ENCODE results near the gene UBAC2. TPM values are rescaled to one million over a fixed set of nuclear protein-coding genes. Genes with fewer than 3 reads are reported as not detected.

Gene UBAC2
- total RNA-seq, 1 experiment from 2014 or later = 45.8 TPM

- Histone ChIP-seq H3K4me1 (ENCODE audit: insufficient read depth, low read length, poor library complexity, severe bottlenecking) (no peaks in the 10 kb centered on the region), H3K4me3 (ENCODE audit: low read depth, low read length, poor library complexity, severe bottlenecking) (no peak overlapping the region), H3K9me3 (ENCODE audit: low read depth, low read length, poor library complexity, severe bottlenecking) (no peaks in the 10 kb centered on the region), H3K36me3 (ENCODE audit: insufficient read depth, low read length, poor library complexity, severe bottlenecking) (no peaks in the 10 kb centered on the region), H3K27ac (ENCODE audit: low read depth, low read length, poor library complexity, severe bottlenecking) (no peak overlapping the region), H3K27me3 (replicated peaks; ENCODE audit: insufficient read depth, low read depth, low read length, poor library complexity) (no peaks in the 10 kb centered on the region)
- POLR2A ChIA-PET (ENCODE audit: low non-redundant PET) = no interaction called here
- BruUV-seq (replicated peaks) = no TSS peak
- TF ChIP-seq EZH2 (IDR thresholded peaks at IDR 0.05; ENCODE audit: borderline replicate concordance, low read depth, low read length, poor library complexity, severe bottlenecking) = no peak
- TF ChIP-seq CTCF (conservative IDR thresholded peaks at IDR 0.05; ENCODE audit: low read depth, low read length) = no peak
- intact Hi-C loops (cut with micrococcal nuclease; ENCODE audit: unreplicated experiment) = no loop called here
- DNase-seq (ENCODE audit: low spot score) = no peak
- CTCF ChIA-PET = no interaction called here
Measured at GRCh38 chr13:99379856-99380801, 179.5 kb downstream of the UBAC2 start.

- intact Hi-C loops (cut with micrococcal nuclease; ENCODE audit: unreplicated experiment) = no loop called here
- H3K9me3 ChIP-seq (ENCODE audit: low read depth, low read length, poor library complexity, severe bottlenecking) = no peaks in the 10 kb centered on the region
- DNase-seq (ENCODE audit: low spot score) = no peak
- no peaks in the 10 kb centered on the region for H3K36me3 ChIP-seq (ENCODE audit: insufficient read depth, low read length, poor library complexity, severe bottlenecking)
- ChIA-PET POLR2A (ENCODE audit: low non-redundant PET) (no interaction called here), CTCF (interaction anchor here (0.6 kb wide), 1 partner anchor 96 kb away, joined by 5 read pairs; no protein-coding TSS in a partner anchor)
- no TSS peak for BruUV-seq (replicated peaks)
- no peaks in the 10 kb centered on the region for H3K4me1 ChIP-seq (ENCODE audit: insufficient read depth, low read length, poor library complexity, severe bottlenecking)
- no peak overlapping the region for H3K4me3 ChIP-seq (ENCODE audit: low read depth, low read length, poor library complexity, severe bottlenecking)
- TF ChIP-seq EZH2 (IDR thresholded peaks at IDR 0.05; ENCODE audit: borderline replicate concordance, low read depth, low read length, poor library complexity, severe bottlenecking) (no peak), CTCF (conservative IDR thresholded peaks at IDR 0.05; ENCODE audit: low read depth, low read length) (no peak)
- H3K27ac ChIP-seq (ENCODE audit: low read depth, low read length, poor library complexity, severe bottlenecking) = no peak overlapping the region
- no peaks in the 10 kb centered on the region for H3K27me3 ChIP-seq (replicated peaks; ENCODE audit: insufficient read depth, low read depth, low read length, poor library complexity)
Measured at GRCh38 chr13:99380921-99381645, 180.4 kb downstream of the UBAC2 start.

GRCh38 chr13:99381766-99382165 lies 181.1 kb downstream of the UBAC2 start:
- no peaks in the 10 kb centered on the region for H3K4me1 ChIP-seq (ENCODE audit: insufficient read depth, low read length, poor library complexity, severe bottlenecking)
- no peak overlapping the region for H3K27ac ChIP-seq (ENCODE audit: low read depth, low read length, poor library complexity, severe bottlenecking)
- POLR2A ChIA-PET (ENCODE audit: low non-redundant PET) = no interaction called here
- no peak for DNase-seq (ENCODE audit: low spot score)
- CTCF ChIA-PET = no interaction called here
- BruUV-seq (replicated peaks) = no TSS peak
- no peaks in the 10 kb centered on the region for H3K36me3 ChIP-seq (ENCODE audit: insufficient read depth, low read length, poor library complexity, severe bottlenecking)
- no peak overlapping the region for H3K4me3 ChIP-seq (ENCODE audit: low read depth, low read length, poor library complexity, severe bottlenecking)
- no peaks in the 10 kb centered on the region for H3K27me3 ChIP-seq (replicated peaks; ENCODE audit: insufficient read depth, low read depth, low read length, poor library complexity)
- intact Hi-C loops (cut with micrococcal nuclease; ENCODE audit: unreplicated experiment) = no loop called here
- TF ChIP-seq CTCF (conservative IDR thresholded peaks at IDR 0.05; ENCODE audit: low read depth, low read length) (no peak), EZH2 (IDR thresholded peaks at IDR 0.05; ENCODE audit: borderline replicate concordance, low read depth, low read length, poor library complexity, severe bottlenecking) (no peak)
- H3K9me3 ChIP-seq (ENCODE audit: low read depth, low read length, poor library complexity, severe bottlenecking) = no peaks in the 10 kb centered on the region
